GM12892 (cell line): ENCODE data around the gene PRDM16.

Source experiments
- POLR2A ChIP-seq: IDR thresholded peaks from 2 replicates; pipeline ENCODE4 v1.6.1; 2011; ENCODE audit warnings: low read depth, low read length, control low read depth
- POLR2AphosphoS5 ChIP-seq: IDR thresholded peaks from 2 replicates; pipeline ENCODE4 v1.6.1; 2011; ENCODE audit warnings: low read depth, low read length, control low read depth

DNA sequence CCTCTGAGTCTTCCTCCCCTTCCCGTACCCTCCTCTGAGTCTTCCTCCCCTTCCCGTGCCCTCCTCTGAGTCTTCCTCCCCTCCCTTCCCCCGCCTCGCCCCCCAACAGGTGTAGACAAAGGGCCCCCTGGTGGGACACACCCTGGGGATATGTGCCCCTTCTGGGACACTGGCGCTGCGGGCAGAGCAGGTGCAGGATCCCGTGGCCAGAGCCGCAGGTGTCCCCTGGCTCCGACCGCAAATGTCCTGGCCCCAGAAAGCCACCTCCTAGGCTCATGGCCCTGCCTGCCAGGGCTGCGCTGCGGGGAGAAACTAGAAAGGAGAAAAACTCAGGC lies 334.0 kb downstream of the PRDM16 start:
- TF ChIP-seq POLR2A (no peak), POLR2AphosphoS5 (no peak)
